ENCODE results near the gene FANCM.
A peak's percentile ranks its signal among the peaks of the same experiment; 100 is the strongest.
"Not testable (repeated sequence)": the region's sequence is repeated elsewhere in the genome, so short reads cannot be mapped to it uniquely, and the experiment has no call there.

The FANCM gene

GRCh38 chr14:45135659-45136395 lies at the start of gene FANCM:
Gene FANCM, plus strand, starts transcription at chr14:45135930. Its CDS starts 102 bp downstream, at chr14:45136032.
- peak; percentile 86 for DNase-seq (ENCODE audit: low read depth, low spot score)

- DNase-seq (ENCODE audit: low read depth, low spot score): no peak
Observed at GRCh38 chr14:45089813-45090212, 45.9 kb upstream of the FANCM start.

- no peak for DNase-seq (ENCODE audit: low read depth, low spot score)
Observed at GRCh38 chr14:45091710-45092109, 44.0 kb upstream of the FANCM start.

GRCh38 chr14:45094275-45094674 lies 41.5 kb upstream of the FANCM start:
- DNase-seq (ENCODE audit: low read depth, low spot score): no peak

GRCh38 chr14:45095143-45095542 lies 40.6 kb upstream of the FANCM start:
- DNase-seq (ENCODE audit: low read depth, low spot score): no peak

GRCh38 chr14:45096218-45096617 lies 39.5 kb upstream of the FANCM start:
- no peak for DNase-seq (ENCODE audit: low read depth, low spot score)

- DNase-seq (ENCODE audit: low read depth, low spot score): no peak
Observed at GRCh38 chr14:45103806-45104205, 31.9 kb upstream of the FANCM start.

GRCh38 chr14:45104561-45104960 lies 31.2 kb upstream of the FANCM start:
- DNase-seq (ENCODE audit: low read depth, low spot score): no peak

- no peak for DNase-seq (ENCODE audit: low read depth, low spot score)
Observed at GRCh38 chr14:45112896-45113781, 22.6 kb upstream of the FANCM start.

GRCh38 chr14:45114327-45114726 lies 21.4 kb upstream of the FANCM start:
- no peak for DNase-seq (ENCODE audit: low read depth, low spot score)

- DNase-seq (ENCODE audit: low read depth, low spot score): no peak
Observed at GRCh38 chr14:45118594-45118993, 17.1 kb upstream of the FANCM start.

- DNase-seq (ENCODE audit: low read depth, low spot score): no peak
Observed at GRCh38 chr14:45120096-45120495, 15.6 kb upstream of the FANCM start.

- DNase-seq (ENCODE audit: low read depth, low spot score): no peak
Observed at GRCh38 chr14:45123271-45123670, 12.5 kb upstream of the FANCM start.

- no peak for DNase-seq (ENCODE audit: low read depth, low spot score)
Observed at GRCh38 chr14:45125754-45126153, 10.0 kb upstream of the FANCM start.

GRCh38 chr14:45128963-45129629 lies 6.6 kb upstream of the FANCM start:
- DNase-seq (ENCODE audit: low read depth, low spot score): no peak

- DNase-seq (ENCODE audit: low read depth, low spot score): no peak
Observed at GRCh38 chr14:45133683-45134050, 2.1 kb upstream of the FANCM start.

- DNase-seq (ENCODE audit: low read depth, low spot score): peak; percentile 93
Observed at GRCh38 chr14:45134051-45134958, 1.4 kb upstream of the FANCM start, which contains the start of gene FKBP3. Gene FKBP3, minus strand, starts transcription at chr14:45134481. Its CDS starts 25 bp downstream, at chr14:45134456.

GRCh38 chr14:45135156-45135555 lies 574 bp upstream of the FANCM start:
- no peak for DNase-seq (ENCODE audit: low read depth, low spot score)

- no peak for DNase-seq (ENCODE audit: low read depth, low spot score)
Observed at GRCh38 chr14:45136399-45136798, 669 bp downstream of the FANCM start.

GRCh38 chr14:45140661-45141187 lies 5.0 kb downstream of the FANCM start:
- DNase-seq (ENCODE audit: low read depth, low spot score): no peak

- DNase-seq (ENCODE audit: low read depth, low spot score): not testable (repeated sequence)
Observed at GRCh38 chr14:45142083-45142482, 6.4 kb downstream of the FANCM start.

Data from brain pericyte (primary cell).